ENCODE measurements around the gene GGA2.

- no peak for TF ChIP-seq TAF1 (IDR thresholded peaks at IDR 0.05; ENCODE audit: borderline replicate concordance, insufficient read depth, low read length)
- TF ChIP-seq, protein P1, sequence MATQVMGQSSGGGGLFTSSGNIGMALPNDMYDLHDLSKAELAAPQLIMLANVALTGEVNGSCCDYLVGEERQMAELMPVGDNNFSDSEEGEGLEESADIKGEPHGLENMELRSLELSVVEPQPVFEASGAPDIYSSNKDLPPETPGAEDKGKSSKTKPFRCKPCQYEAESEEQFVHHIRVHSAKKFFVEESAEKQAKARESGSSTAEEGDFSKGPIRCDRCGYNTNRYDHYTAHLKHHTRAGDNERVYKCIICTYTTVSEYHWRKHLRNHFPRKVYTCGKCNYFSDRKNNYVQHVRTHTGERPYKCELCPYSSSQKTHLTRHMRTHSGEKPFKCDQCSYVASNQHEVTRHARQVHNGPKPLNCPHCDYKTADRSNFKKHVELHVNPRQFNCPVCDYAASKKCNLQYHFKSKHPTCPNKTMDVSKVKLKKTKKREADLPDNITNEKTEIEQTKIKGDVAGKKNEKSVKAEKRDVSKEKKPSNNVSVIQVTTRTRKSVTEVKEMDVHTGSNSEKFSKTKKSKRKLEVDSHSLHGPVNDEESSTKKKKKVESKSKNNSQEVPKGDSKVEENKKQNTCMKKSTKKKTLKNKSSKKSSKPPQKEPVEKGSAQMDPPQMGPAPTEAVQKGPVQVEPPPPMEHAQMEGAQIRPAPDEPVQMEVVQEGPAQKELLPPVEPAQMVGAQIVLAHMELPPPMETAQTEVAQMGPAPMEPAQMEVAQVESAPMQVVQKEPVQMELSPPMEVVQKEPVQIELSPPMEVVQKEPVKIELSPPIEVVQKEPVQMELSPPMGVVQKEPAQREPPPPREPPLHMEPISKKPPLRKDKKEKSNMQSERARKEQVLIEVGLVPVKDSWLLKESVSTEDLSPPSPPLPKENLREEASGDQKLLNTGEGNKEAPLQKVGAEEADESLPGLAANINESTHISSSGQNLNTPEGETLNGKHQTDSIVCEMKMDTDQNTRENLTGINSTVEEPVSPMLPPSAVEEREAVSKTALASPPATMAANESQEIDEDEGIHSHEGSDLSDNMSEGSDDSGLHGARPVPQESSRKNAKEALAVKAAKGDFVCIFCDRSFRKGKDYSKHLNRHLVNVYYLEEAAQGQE (IDR thresholded peaks at IDR 0.05; ENCODE audit: insufficient read depth in 1 of 2, low read depth in 2 of 2, low read length in 2 of 2) = no peak
Measured at GRCh38 chr16:23433261-23433920, 76.9 kb downstream of the GGA2 start.
